Measurements from ENCODE around the gene SNX10. TPM values are rescaled to one million over a fixed set of nuclear protein-coding genes. Genes with fewer than 3 reads are reported as not detected.

The SNX10 gene
- total RNA-seq, 1 donor from 2014 or later = 1.2 TPM

GRCh38 chr7:26422761-26423160 is 131.1 kb downstream of the SNX10 start:
- TF ChIP-seq CTCF (IDR thresholded peaks at IDR 0.05) = no peak
- Mint-ChIP-seq H3K4me1 (ENCODE audit: low read depth) (no peaks in the 10 kb centered on the region), H3K4me3 (ENCODE audit: unreplicated experiment) (no peak overlapping the region)

GRCh38 chr7:26423436-26423835 is 131.8 kb downstream of the SNX10 start:
- DNase-seq (ENCODE audit: low spot score) = no peak
- Mint-ChIP-seq H3K27ac (ENCODE audit: unreplicated experiment) (no peak overlapping the region), H3K9me3 (ENCODE audit: low read depth) (no peaks in the 10 kb centered on the region), H3K36me3 (ENCODE audit: low read depth) (no peaks in the 10 kb centered on the region), H3K4me3 (ENCODE audit: unreplicated experiment) (no peak overlapping the region), H3K4me1 (ENCODE audit: low read depth) (no peaks in the 10 kb centered on the region), H3K27me3 (ENCODE audit: low read depth) (peaks cover 16% of the 10 kb centered on the region)
- no peak for TF ChIP-seq CTCF (IDR thresholded peaks at IDR 0.05)

More at GRCh38 chr7:26422761-26423160, 131.1 kb downstream of the SNX10 start:
- no peaks in the 10 kb centered on the region for H3K9me3 Mint-ChIP-seq (ENCODE audit: low read depth)
- H3K27ac Mint-ChIP-seq (ENCODE audit: unreplicated experiment) = no peak overlapping the region
- no peak for DNase-seq (ENCODE audit: low spot score)
- H3K27me3 Mint-ChIP-seq (ENCODE audit: low read depth) = peaks cover 21% of the 10 kb centered on the region
- no peaks in the 10 kb centered on the region for H3K36me3 Mint-ChIP-seq (ENCODE audit: low read depth)

Other genes with a start within 250 kb of the SNX10 start
- 0.17 to 0.79 TPM (median 0.52 TPM) in 3 replicates for gene NFE2L3, start 139.7 kb upstream of the SNX10 start, total RNA-seq
- gene HNRNPA2B1, start 91.1 kb upstream of the SNX10 start, total RNA-seq = 311 to 604 TPM (median 313 TPM) in 3 replicates
- 98.7 to 132 TPM (median 102 TPM) in 3 replicates for gene CBX3, start 90.1 kb upstream of the SNX10 start, total RNA-seq

Measured in chondrocyte (in vitro differentiated cells).